H1 (cell line): ENCODE data around the gene TOMM34. TPM values are rescaled to one million over a fixed set of nuclear protein-coding genes. Genes with fewer than 3 reads are reported as not detected.

Experiments used
- polyA plus RNA-seq, 7 experiments: library from polyadenylated mRNA; depleted of rRNA in 3 of 7; stranded (reverse) in 5 of 7; unstranded in 2 of 7; fragments of >200 nt in 5 of 7; fragments of 200-250 nt in 2 of 7; gene quantifications; 1 replicate in 5 of 7; 2 replicates in 1 of 7; 4 replicates in 1 of 7; pipeline versions ENCODE4 v1.2.1 to v1.2.3, GENCODE V29; 2011 to 2013; ENCODE audit warnings: missing spikeins in 2 of 7, mixed read lengths in 2 of 7
- total RNA-seq: library from RNA; stranded (reverse); fragmentation: NEBNext Ultra II Directional; extraction: Animal tissue kit (Norgen Biotek cat#: 25700); gene quantifications from 2 replicates; pipeline ENCODE4 v1.2.1, GENCODE V29; 2021
- TF ChIP-seq, protein P1 (sequence below): IDR thresholded peaks from 2 replicates; pipeline ENCODE4 v1.6.1; 2011; ENCODE audit warnings: low read length, improper control_type of control experiment

Gene TOMM34
- total and polyA plus RNA-seq, 2 of the 8 experiments (the other 6 are each of a cell fraction or from before 2014, with no cell fraction given): 32.1 to 35.1 TPM

DNA sequence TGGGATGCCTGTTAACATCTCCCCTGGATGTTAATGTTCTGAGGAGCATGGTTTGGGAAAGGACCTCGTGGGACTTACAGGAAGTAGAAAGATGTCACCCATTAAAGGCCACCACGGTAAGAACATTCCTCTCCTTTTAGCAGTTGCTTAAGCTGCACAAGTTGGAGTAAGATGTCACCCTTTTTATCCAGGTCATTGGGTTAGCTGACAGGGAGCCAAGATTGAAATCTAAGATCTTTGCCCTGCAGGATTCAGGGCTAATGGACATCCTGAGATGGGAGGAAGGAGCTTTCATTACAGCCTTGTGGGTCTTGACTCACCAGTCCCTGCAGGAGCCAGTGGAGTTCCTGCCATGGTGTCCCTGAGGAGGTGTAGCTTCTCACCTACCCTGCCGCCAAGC, 28.3 kb downstream of the TOMM34 start (continued):
- TF ChIP-seq, protein P1, sequence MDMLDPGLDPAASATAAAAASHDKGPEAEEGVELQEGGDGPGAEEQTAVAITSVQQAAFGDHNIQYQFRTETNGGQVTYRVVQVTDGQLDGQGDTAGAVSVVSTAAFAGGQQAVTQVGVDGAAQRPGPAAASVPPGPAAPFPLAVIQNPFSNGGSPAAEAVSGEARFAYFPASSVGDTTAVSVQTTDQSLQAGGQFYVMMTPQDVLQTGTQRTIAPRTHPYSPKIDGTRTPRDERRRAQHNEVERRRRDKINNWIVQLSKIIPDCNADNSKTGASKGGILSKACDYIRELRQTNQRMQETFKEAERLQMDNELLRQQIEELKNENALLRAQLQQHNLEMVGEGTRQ: no peak
